CD4-positive, alpha-beta memory T cell (primary cell): Measurements from ENCODE around the gene SUSD4. TPM values are rescaled to one million over a fixed set of nuclear protein-coding genes. Genes with fewer than 3 reads are reported as not detected.

Experiments used
- CTCF ChIA-PET: fragments of 350-600 bp; sonication (Branson Sonifier 250); formaldehyde crosslinking; loops from one replicate; lab custom pipeline; 2021; ENCODE audit warnings: inconsistent platforms; ENCODE audit not compliant: partially characterized antibody; lab: Charles Lee
- POLR2A ChIA-PET: fragments of 350-600 bp; sonication (Branson Sonifier 250); formaldehyde crosslinking; loops from one replicate; lab custom pipeline; 2021; ENCODE audit not compliant: partially characterized antibody; lab: Charles Lee
- DNase-seq, 5 donors: peaks; one replicate each; pipeline versions ENCODE4 v3.0.0 to v3.0.0-alpha.2; 2020 to 2022; ENCODE audit warnings: mixed read lengths in 1 of 5
- H3K27ac ChIP-seq: one replicate; pipeline ENCODE4 v1.7.0; 2013; ENCODE audit warnings: low read depth, low read length
- H3K27me3 ChIP-seq: 2 replicates; pipeline ENCODE4 v1.7.0; 2013; ENCODE audit warnings: mild to moderate bottlenecking, low read length, moderate library complexity; ENCODE audit not compliant: insufficient read depth
- H3K36me3 ChIP-seq: 2 replicates; pipeline ENCODE4 v1.7.0; 2013; ENCODE audit warnings: mild to moderate bottlenecking, low read length, moderate library complexity; ENCODE audit not compliant: insufficient read depth
- H3K4me1 ChIP-seq: 2 replicates; pipeline ENCODE4 v1.7.0; 2013; ENCODE audit warnings: mild to moderate bottlenecking, low read length, moderate library complexity; ENCODE audit not compliant: insufficient read depth
- H3K4me3 ChIP-seq, 2 donors: one replicate each; pipeline ENCODE4 v1.7.0; 2013; ENCODE audit warnings: low read length in 2 of 2, mild to moderate bottlenecking in 1 of 2
- H3K9me3 ChIP-seq, 2 donors: one replicate each; pipeline ENCODE4 v1.7.0; 2013; ENCODE audit warnings: low read length in 2 of 2, control low read depth in 1 of 2; ENCODE audit not compliant: control insufficient read depth in 1 of 2
- H3K27ac Mint-ChIP-seq, 7 donors: one replicate each; pipeline ENCODE4 v1.8.0; 2020 to 2021; ENCODE audit warnings: mixed read lengths in 7 of 7, mild to moderate bottlenecking in 6 of 7, inconsistent platforms in 3 of 7, moderate library complexity in 3 of 7
- H3K27me3 Mint-ChIP-seq, 2 donors: one replicate each; pipeline ENCODE4 v1.8.0; 2020 to 2021; ENCODE audit warnings: mixed read lengths in 2 of 2
- H3K36me3 Mint-ChIP-seq, 2 donors: one replicate each; pipeline ENCODE4 v1.8.0; 2020 to 2021; ENCODE audit warnings: mixed read lengths in 2 of 2, inconsistent platforms in 1 of 2, mild to moderate bottlenecking in 1 of 2
- H3K4me1 Mint-ChIP-seq, 4 donors: one replicate each; pipeline ENCODE4 v1.8.0; 2020 to 2021; ENCODE audit warnings: mixed read lengths in 4 of 4, mild to moderate bottlenecking in 1 of 4
- H3K4me3 Mint-ChIP-seq, 8 donors: one replicate each; pipeline ENCODE4 v1.8.0; 2020 to 2021; ENCODE audit warnings: mixed read lengths in 8 of 8, mild to moderate bottlenecking in 7 of 8, moderate library complexity in 6 of 8, inconsistent platforms in 3 of 8
- H3K9me3 Mint-ChIP-seq, 8 donors: one replicate each; pipeline ENCODE4 v1.8.0; 2020 to 2021; ENCODE audit warnings: mixed read lengths in 8 of 8, mild to moderate bottlenecking in 5 of 8, inconsistent platforms in 3 of 8, moderate library complexity in 1 of 8
- intact Hi-C: fragments of 100-400 bp; cut with micrococcal nuclease; formaldehyde crosslinking; loops from one replicate; pipeline ENCODE4 v1.15.1; 2023
- polyA plus RNA-seq, 2 donors: library from polyadenylated mRNA; unstranded; fragments of 300-500 nt; fragmentation: Illumina TruSeq; gene quantifications; one replicate each; pipeline ENCODE4 v1.2.3, GENCODE V29; 2021
- total RNA-seq, 2 experiments: library from RNA; stranded (reverse); gene quantifications; one replicate each; pipeline ENCODE4 v1.2.3, GENCODE V29; 2021

Gene SUSD4
- total and polyA plus RNA-seq, 4 experiments from 2014 or later: 2.9 to 18.5 (median 6.2) TPM

- peak in 4 of 5 donors; percentile 9 to 42 (median 20) for DNase-seq
- H3K27me3 Mint-ChIP-seq: peaks cover 0 to 4% of the 10 kb centered on the region in 2 donors
- H3K4me3 ChIP-seq: peak overlapping the region; percentile 33 to 59
- H3K27ac ChIP-seq: no peak overlapping the region
- peak overlapping the region; percentile 89 to 94 (median 92) for H3K4me3 Mint-ChIP-seq
- H3K27ac Mint-ChIP-seq: peak overlapping the region in 5 of 7 donors; percentile 57 to 87 (median 83)
- no peaks in the 10 kb centered on the region for H3K27me3 ChIP-seq
- H3K4me1 ChIP-seq: peaks cover 19% of the 10 kb centered on the region
- H3K4me1 Mint-ChIP-seq: peaks cover 12 to 32% (median 18%) of the 10 kb centered on the region in 4 donors
- H3K9me3 Mint-ChIP-seq: peaks cover 0 to 5% (median 0%) of the 10 kb centered on the region in 8 donors
- intact Hi-C loops: loop anchor here (5.0 kb wide), 4 partner anchors 116 to 231 kb away; no protein-coding TSS in a partner anchor
- H3K36me3 ChIP-seq: no peaks in the 10 kb centered on the region
- H3K36me3 Mint-ChIP-seq: no peaks in the 10 kb centered on the region
- ChIA-PET POLR2A (interaction anchor here (0.7 to 2.6 kb wide), 9 partner anchors 12 to 708 kb away, joined by 3 to 11 read pairs (median 4); partner anchors contain the start of genes TLR5 and TP53BP2), CTCF (interaction anchor here (0.8 to 3.4 kb wide), 9 partner anchors 16 to 273 kb away, joined by 3 to 21 read pairs (median 3); partner anchors contain the start of gene TLR5)
- no peaks in the 10 kb centered on the region for H3K9me3 ChIP-seq
Observed at GRCh38 chr1:223363057-223363855, 720 bp downstream of the SUSD4 start.

GRCh38 chr1:223358826-223359225, 5.2 kb downstream of the SUSD4 start:
- Histone ChIP-seq H3K36me3 (no peaks in the 10 kb centered on the region), H3K27ac (no peak overlapping the region), H3K4me3 (no peak overlapping the region), H3K27me3 (no peaks in the 10 kb centered on the region), H3K9me3 (no peaks in the 10 kb centered on the region), H3K4me1 (peaks cover 14% of the 10 kb centered on the region)
- CTCF ChIA-PET: interaction anchor here (1.8 to 5.7 kb wide), 2 partner anchors 224 to 235 kb away, joined by 4 to 32 read pairs; no protein-coding TSS in a partner anchor
- H3K9me3 Mint-ChIP-seq: no peaks in the 10 kb centered on the region
- peaks cover 0 to 2% of the 10 kb centered on the region in 2 donors for H3K27me3 Mint-ChIP-seq
- POLR2A ChIA-PET: no interaction called here
- peaks cover 11 to 26% (median 14%) of the 10 kb centered on the region in 4 donors for H3K4me1 Mint-ChIP-seq
- DNase-seq: no peak
- H3K36me3 Mint-ChIP-seq: no peaks in the 10 kb centered on the region
- intact Hi-C loops: no loop called here
- no peak overlapping the region for H3K4me3 Mint-ChIP-seq
- H3K27ac Mint-ChIP-seq: no peak overlapping the region

- H3K9me3 ChIP-seq: no peaks in the 10 kb centered on the region
- ChIA-PET POLR2A (interaction anchor here (1.2 kb wide), 1 partner anchor 9 kb away, joined by 4 read pairs; no protein-coding TSS in a partner anchor), CTCF (interaction anchor here (1.0 kb wide), 1 partner anchor 222 kb away, joined by 4 read pairs; no protein-coding TSS in a partner anchor)
- Mint-ChIP-seq H3K9me3 (no peaks in the 10 kb centered on the region), H3K4me1 (no peaks in the 10 kb centered on the region), H3K27me3 (no peaks in the 10 kb centered on the region), H3K4me3 (no peak overlapping the region), H3K27ac (no peak overlapping the region), H3K36me3 (no peaks in the 10 kb centered on the region)
- DNase-seq: no peak
- no peaks in the 10 kb centered on the region for H3K27me3 ChIP-seq
- H3K27ac ChIP-seq: no peak overlapping the region
- H3K36me3 ChIP-seq: no peaks in the 10 kb centered on the region
- intact Hi-C loops: no loop called here
- H3K4me1 ChIP-seq: no peaks in the 10 kb centered on the region
- H3K4me3 ChIP-seq: no peak overlapping the region
Observed at GRCh38 chr1:223355699-223356098, 8.3 kb downstream of the SUSD4 start.

GRCh38 chr1:223353939-223354338, 10.0 kb downstream of the SUSD4 start:
- H3K4me1 ChIP-seq: no peaks in the 10 kb centered on the region
- no peaks in the 10 kb centered on the region for H3K9me3 ChIP-seq
- POLR2A ChIA-PET: interaction anchor here (0.7 kb wide), 1 partner anchor 133 kb away, joined by 4 read pairs; no protein-coding TSS in a partner anchor
- Mint-ChIP-seq H3K27ac (no peak overlapping the region), H3K27me3 (no peaks in the 10 kb centered on the region), H3K4me3 (no peak overlapping the region), H3K9me3 (no peaks in the 10 kb centered on the region), H3K4me1 (peaks cover 0 to 6% (median 0%) of the 10 kb centered on the region in 4 donors), H3K36me3 (no peaks in the 10 kb centered on the region)
- no peak overlapping the region for H3K4me3 ChIP-seq
- H3K27me3 ChIP-seq: no peaks in the 10 kb centered on the region
- intact Hi-C loops: no loop called here
- H3K27ac ChIP-seq: no peak overlapping the region
- CTCF ChIA-PET: no interaction called here
- H3K36me3 ChIP-seq: no peaks in the 10 kb centered on the region
- DNase-seq: no peak

GRCh38 chr1:223352944-223353343, 11.0 kb downstream of the SUSD4 start:
- H3K4me1 Mint-ChIP-seq: peaks cover 0 to 6% (median 0%) of the 10 kb centered on the region in 4 donors
- H3K9me3 Mint-ChIP-seq: no peaks in the 10 kb centered on the region
- Histone ChIP-seq H3K4me1 (no peaks in the 10 kb centered on the region), H3K4me3 (no peak overlapping the region), H3K27me3 (no peaks in the 10 kb centered on the region), H3K27ac (no peak overlapping the region), H3K36me3 (no peaks in the 10 kb centered on the region), H3K9me3 (no peaks in the 10 kb centered on the region)
- H3K27me3 Mint-ChIP-seq: no peaks in the 10 kb centered on the region
- intact Hi-C loops: no loop called here
- no peak for DNase-seq
- no peaks in the 10 kb centered on the region for H3K36me3 Mint-ChIP-seq
- CTCF ChIA-PET: no interaction called here
- H3K27ac Mint-ChIP-seq: no peak overlapping the region
- POLR2A ChIA-PET: no interaction called here
- H3K4me3 Mint-ChIP-seq: no peak overlapping the region

- ChIA-PET CTCF (interaction anchor here (1.1 to 1.6 kb wide), 3 partner anchors 8 to 227 kb away, joined by 3 to 4 read pairs (median 4); no protein-coding TSS in a partner anchor), POLR2A (interaction anchor here (1.4 kb wide), 1 partner anchor 13 kb away, joined by 5 read pairs; the partner anchor contains the start of gene SUSD4)
- Histone ChIP-seq H3K4me3 (no peak overlapping the region), H3K4me1 (no peaks in the 10 kb centered on the region), H3K9me3 (no peaks in the 10 kb centered on the region), H3K27me3 (no peaks in the 10 kb centered on the region), H3K27ac (no peak overlapping the region), H3K36me3 (no peaks in the 10 kb centered on the region)
- Mint-ChIP-seq H3K4me1 (peaks cover 0 to 6% (median 0%) of the 10 kb centered on the region in 4 donors), H3K27ac (no peak overlapping the region), H3K36me3 (no peaks in the 10 kb centered on the region), H3K27me3 (no peaks in the 10 kb centered on the region), H3K9me3 (no peaks in the 10 kb centered on the region), H3K4me3 (no peak overlapping the region)
- no peak for DNase-seq
- intact Hi-C loops: no loop called here
Observed at GRCh38 chr1:223350361-223350908, 13.5 kb downstream of the SUSD4 start.

- H3K4me1 ChIP-seq: no peaks in the 10 kb centered on the region
- ChIA-PET POLR2A (interaction anchor here (0.6 kb wide), 1 partner anchor 173 kb away, joined by 3 read pairs; no protein-coding TSS in a partner anchor), CTCF (interaction anchor here (0.7 to 1.6 kb wide), 4 partner anchors 12 to 226 kb away, joined by 3 to 6 read pairs (median 4); partner anchors contain the start of gene TLR5)
- H3K9me3 ChIP-seq: no peaks in the 10 kb centered on the region
- H3K9me3 Mint-ChIP-seq: no peaks in the 10 kb centered on the region
- H3K4me1 Mint-ChIP-seq: peaks cover 0 to 6% (median 0%) of the 10 kb centered on the region in 4 donors
- H3K4me3 Mint-ChIP-seq: no peak overlapping the region
- H3K27ac ChIP-seq: no peak overlapping the region
- no peaks in the 10 kb centered on the region for H3K27me3 ChIP-seq
- no peak overlapping the region for H3K4me3 ChIP-seq
- H3K36me3 Mint-ChIP-seq: no peaks in the 10 kb centered on the region
- H3K27me3 Mint-ChIP-seq: no peaks in the 10 kb centered on the region
- no peak overlapping the region for H3K27ac Mint-ChIP-seq
- no peak for DNase-seq
- intact Hi-C loops: no loop called here
- H3K36me3 ChIP-seq: no peaks in the 10 kb centered on the region
Observed at GRCh38 chr1:223349241-223349640, 14.7 kb downstream of the SUSD4 start.
